IMR-90 (cell line): ENCODE measurements around the gene WDR49. TPM values are rescaled to one million over a fixed set of nuclear protein-coding genes. Genes with fewer than 3 reads are reported as not detected.

Source experiments
- ATAC-seq: fragments of 200-7000 bp; cut with Tn5 transposase; 2 replicates; pipeline ENCODE4 v1.9.1; 2020; ENCODE audit warnings: low read depth, mild to moderate bottlenecking, moderate library complexity
- BruUV-seq: library from RNA; stranded (reverse); fragments of 400-500 nt; replicated peaks from 2 replicates; lab custom pipeline; 2021; lab: Mats Ljungman, UMichigan
- CTCF ChIA-PET: fragments of 300-600 bp; formaldehyde crosslinking; extraction: SDS; loops from one replicate; lab custom pipeline; 2021; ENCODE audit warnings: antibody characterized with exemption; lab: Yijun Ruan, JAX
- POLR2A ChIA-PET: fragments of 300-600 bp; sonication (Branson Sonifier 250); formaldehyde crosslinking; loops from one replicate; lab custom pipeline; 2022; ENCODE audit warnings: antibody characterized with exemption; ENCODE audit not compliant: unreplicated experiment; lab: Charles Lee
- DNase-seq: peaks from one replicate; pipeline ENCODE4 v3.0.0; 2013
- H2AFZ ChIP-seq: replicated peaks from 2 replicates; pipeline ENCODE3; 2013; ENCODE audit warnings: low read length, mild to moderate bottlenecking; ENCODE audit not compliant: poor library complexity
- H2AK5ac ChIP-seq: 2 replicates; pipeline ENCODE4 v1.6.1; 2013; ENCODE audit warnings: low read depth, low read length, inconsistent platforms
- H2AK9ac ChIP-seq: replicated peaks from 2 replicates; pipeline ENCODE3; 2013; ENCODE audit warnings: mild to moderate bottlenecking, low read depth, low read length, moderate library complexity; ENCODE audit not compliant: poor library complexity
- H2BK120ac ChIP-seq: 2 replicates; pipeline ENCODE4 v1.6.1; 2013; ENCODE audit warnings: low read depth, low read length, inconsistent platforms
- H2BK15ac ChIP-seq: 3 replicates; pipeline ENCODE4 v1.6.1; 2013; ENCODE audit warnings: low read depth, low read length, inconsistent platforms
- H2BK20ac ChIP-seq: 2 replicates; pipeline ENCODE4 v1.6.1; 2013; ENCODE audit warnings: low read depth, mild to moderate bottlenecking, inconsistent platforms, low read length, moderate library complexity
- H2BK5ac ChIP-seq: 2 replicates; pipeline ENCODE4 v1.6.1; 2013; ENCODE audit warnings: mild to moderate bottlenecking, low read depth, low read length, inconsistent platforms; ENCODE audit not compliant: poor library complexity, severe bottlenecking
- H3K14ac ChIP-seq: replicated peaks from 2 replicates; pipeline ENCODE4 v1.6.1; 2013; ENCODE audit warnings: low read depth, low read length, inconsistent platforms
- H3K18ac ChIP-seq: 2 replicates; pipeline ENCODE4 v1.6.1; 2013; ENCODE audit warnings: low read depth, low read length, control low read depth
- H3K23ac ChIP-seq: 2 replicates; pipeline ENCODE4 v1.6.1; 2013; ENCODE audit warnings: low read depth, low read length, inconsistent platforms
- H3K27ac ChIP-seq: 2 replicates; pipeline ENCODE4 v1.5.1; 2013; ENCODE audit warnings: mild to moderate bottlenecking, control low read depth, low read length; ENCODE audit not compliant: insufficient read depth
- H3K27me3 ChIP-seq: 2 replicates; pipeline ENCODE4 v1.6.1; 2013; ENCODE audit warnings: low read length; ENCODE audit not compliant: control insufficient read depth, insufficient read depth
- H3K36me3 ChIP-seq: 2 replicates; pipeline ENCODE4 v1.6.1; 2013; ENCODE audit warnings: low read length, mixed read lengths; ENCODE audit not compliant: control insufficient read depth, insufficient read depth
- H3K4ac ChIP-seq: 2 replicates; pipeline ENCODE4 v1.6.1; 2013; ENCODE audit warnings: low read depth, low read length, inconsistent platforms
- H3K4me1 ChIP-seq: 2 replicates; pipeline ENCODE4 v1.6.1; 2013; ENCODE audit warnings: low read length, mixed read lengths; ENCODE audit not compliant: control insufficient read depth, insufficient read depth
- H3K4me2 ChIP-seq: 2 replicates; pipeline ENCODE4 v1.6.1; 2013; ENCODE audit warnings: low read depth, mild to moderate bottlenecking, control low read depth, low read length, moderate library complexity
- H3K4me3 ChIP-seq: 2 replicates; pipeline ENCODE4 v1.5.1; 2013; ENCODE audit warnings: low read depth, mild to moderate bottlenecking, control low read depth, low read length, moderate library complexity; ENCODE audit not compliant: insufficient read depth
- H3K56ac ChIP-seq: 2 replicates; pipeline ENCODE4 v1.6.1; 2013; ENCODE audit warnings: low read length, inconsistent platforms; ENCODE audit not compliant: insufficient read depth; ENCODE audit errors: extremely low read depth
- H3K79me1 ChIP-seq, 2 experiments: 2 replicates each; pipeline ENCODE4 v1.6.1; 2013; ENCODE audit warnings: low read length in 2 of 2, inconsistent platforms in 1 of 2, low read depth in 1 of 2
- H3K9ac ChIP-seq: 2 replicates; pipeline ENCODE4 v1.6.1; 2013; ENCODE audit warnings: low read depth, low read length, control low read depth
- H3K9me1 ChIP-seq: 2 replicates; pipeline ENCODE4 v1.6.1; 2013; ENCODE audit warnings: low read length, inconsistent platforms; ENCODE audit not compliant: insufficient read depth
- H3K9me3 ChIP-seq: 2 replicates; pipeline ENCODE4 v1.6.1; 2013; ENCODE audit warnings: low read length; ENCODE audit not compliant: control insufficient read depth, insufficient read depth
- H4K20me1 ChIP-seq: 2 replicates; pipeline ENCODE4 v1.6.1; 2013; ENCODE audit warnings: low read length, inconsistent platforms; ENCODE audit not compliant: insufficient read depth
- H4K5ac ChIP-seq: 2 replicates; pipeline ENCODE4 v1.6.1; 2013; ENCODE audit warnings: mild to moderate bottlenecking, low read depth, low read length, control low read depth
- H4K8ac ChIP-seq, 2 experiments: 2 replicates each; pipeline ENCODE4 v1.6.1; 2013; ENCODE audit warnings: low read depth in 2 of 2, low read length in 2 of 2, control low read depth in 1 of 2, inconsistent platforms in 1 of 2
- H4K91ac ChIP-seq: 2 replicates; pipeline ENCODE4 v1.6.1; 2013; ENCODE audit warnings: low read depth, low read length, inconsistent platforms; ENCODE audit not compliant: insufficient read depth
- BHLHE40 ChIP-seq: fragments of 150-350 bp; IDR thresholded peaks from 2 replicates; pipeline ENCODE4 v1.6.1; 2016; ENCODE audit warnings: mild to moderate bottlenecking, low read depth, low read length
- CTCF ChIP-seq: conservative IDR thresholded peaks from 2 replicates; pipeline ENCODE4 v1.5.1; 2012; ENCODE audit warnings: mild to moderate bottlenecking, low read depth, low read length, improper control_type of control experiment
- FOS ChIP-seq: fragments of 150-350 bp; IDR thresholded peaks from 2 replicates; pipeline ENCODE4 v1.6.1; 2016; ENCODE audit warnings: low read depth, low read length
- MAFK ChIP-seq: IDR thresholded peaks from 2 replicates; pipeline ENCODE4 v1.6.1; 2012; ENCODE audit warnings: low read depth, low read length, improper control_type of control experiment
- MAZ ChIP-seq: IDR thresholded peaks from 2 replicates; pipeline ENCODE4 v1.6.1; 2012; ENCODE audit warnings: low read depth, mild to moderate bottlenecking, low read length, improper control_type of control experiment, moderate library complexity, borderline replicate concordance
- MXI1 ChIP-seq: IDR thresholded peaks from 2 replicates; pipeline ENCODE4 v1.6.1; 2012; ENCODE audit warnings: low read depth, mild to moderate bottlenecking, low read length, moderate library complexity, borderline replicate concordance
- NFE2L2 ChIP-seq: fragments of 150-350 bp; IDR thresholded peaks from 2 replicates; pipeline ENCODE4 v1.6.1; 2016; ENCODE audit warnings: low read depth, mild to moderate bottlenecking, low read length
- POLR2A ChIP-seq: IDR thresholded peaks from 2 replicates; pipeline ENCODE4 v1.6.1; 2012; ENCODE audit warnings: mild to moderate bottlenecking, low read depth, low read length
- RAD21 ChIP-seq: IDR thresholded peaks from 2 replicates; pipeline ENCODE4 v1.6.1; 2012; ENCODE audit warnings: low read length, improper control_type of control experiment
- RCOR1 ChIP-seq: IDR thresholded peaks from 2 replicates; pipeline ENCODE4 v1.6.1; 2012; ENCODE audit warnings: mild to moderate bottlenecking, low read length, improper control_type of control experiment; ENCODE audit not compliant: insufficient replicate concordance
- RFX5 ChIP-seq: IDR thresholded peaks from 2 replicates; pipeline ENCODE4 v1.8.0; 2012; ENCODE audit warnings: low read depth, mild to moderate bottlenecking, low read length, moderate library complexity
- SMC3 ChIP-seq: fragments of 150-350 bp; IDR thresholded peaks from 2 replicates; pipeline ENCODE4 v1.6.1; 2016; ENCODE audit warnings: low read depth, mild to moderate bottlenecking, antibody characterized with exemption, low read length, moderate library complexity
- USF2 ChIP-seq: fragments of 150-350 bp; IDR thresholded peaks from 2 replicates; pipeline ENCODE4 v1.6.1; 2017; ENCODE audit warnings: mild to moderate bottlenecking, antibody characterized with exemption, low read length, low read depth
- dilution Hi-C: fragments of 300-500 bp; cut with HindIII; formaldehyde crosslinking; loops from one replicate; pipeline ENCODE4 v1.14.3; 2018; ENCODE audit warnings: low sequenced_read_pairs; ENCODE audit not compliant: unreplicated experiment
- in situ Hi-C: fragments of 300-500 bp; cut with MboI; formaldehyde crosslinking; loops from 3 replicates; pipeline ENCODE4 v1.14.3; 2019; ENCODE audit warnings: low sequenced_read_pairs, inconsistent platforms, mixed read lengths
- intact Hi-C: fragments of 100-400 bp; cut with micrococcal nuclease; formaldehyde crosslinking; loops from 2 replicates; pipeline ENCODE4 v1.10.0; 2022
- polyA plus RNA-seq, 3 experiments: library from polyadenylated mRNA; depleted of rRNA; stranded (reverse); fragments of >200 nt; gene quantifications; 2 replicates each; pipeline ENCODE4 v1.2.3, GENCODE V29; 2012; ENCODE audit warnings: low replicate concordance in 1 of 3
- total RNA-seq: library from RNA; depleted of rRNA; stranded (reverse); fragments of >200 nt; gene quantifications from 2 replicates; pipeline ENCODE4 v1.2.3, GENCODE V29; 2012

WDR49 gene
- total and polyA plus RNA-seq, 2 of the 4 experiments (the other 2 are of a cell fraction), result not detected

- Histone ChIP-seq H2AK9ac (no peak overlapping the region), H3K27me3 (no peaks in the 10 kb centered on the region), H3K18ac (no peak overlapping the region), H3K9ac (no peak overlapping the region), H3K23ac (no peak overlapping the region), H3K4me2 (no peak overlapping the region), H3K14ac (no peak overlapping the region), H2AFZ (no peak overlapping the region), H4K20me1 (no peaks in the 10 kb centered on the region), H3K79me1 (no peaks in the 10 kb centered on the region), H3K4me1 (no peaks in the 10 kb centered on the region), H4K8ac (no peak overlapping the region), H3K9me3 (no peaks in the 10 kb centered on the region), H3K4me3 (no peak overlapping the region), H3K9me1 (no peaks in the 10 kb centered on the region), H2AK5ac (no peak overlapping the region), H2BK5ac (no peak overlapping the region), H3K4ac (no peak overlapping the region), H3K36me3 (no peaks in the 10 kb centered on the region), H2BK120ac (no peak overlapping the region), H4K5ac (no peak overlapping the region), H3K27ac (no peak overlapping the region), H3K56ac (no peak overlapping the region), H4K91ac (no peak overlapping the region), H2BK20ac (no peak overlapping the region), H2BK15ac (no peak overlapping the region)
- intact Hi-C loops (no loop called here), dilution Hi-C loops (no loop called here), in situ Hi-C loops (no loop called here)
- ATAC-seq (no peak), DNase-seq (no peak)
- ChIA-PET POLR2A (no interaction called here), CTCF (no interaction called here)
- TF ChIP-seq MXI1 (no peak), POLR2A (no peak), RAD21 (no peak), MAZ (no peak), NFE2L2 (no peak), BHLHE40 (no peak), RFX5 (no peak), CTCF (no peak), USF2 (no peak), FOS (no peak), SMC3 (no peak), RCOR1 (no peak), MAFK (no peak)
- no TSS peak for BruUV-seq
These were observed 27.3 kb downstream of the WDR49 start for GRCh38 chr3:167626490-167626889.
